Activated T-cell treated with anti-CD3 and anti-CD28 coated beads for 4 hours (primary cell): Measurements from ENCODE around the gene ABTB1.
"Not testable (repeated sequence)": the region's sequence is repeated elsewhere in the genome, so short reads cannot be mapped to it uniquely, and the experiment has no call there.

ENCODE experiments used
- DNase-seq: peaks from one replicate; pipeline ENCODE4 v3.0.0-alpha.2; 2020

The ABTB1 gene

DNA sequence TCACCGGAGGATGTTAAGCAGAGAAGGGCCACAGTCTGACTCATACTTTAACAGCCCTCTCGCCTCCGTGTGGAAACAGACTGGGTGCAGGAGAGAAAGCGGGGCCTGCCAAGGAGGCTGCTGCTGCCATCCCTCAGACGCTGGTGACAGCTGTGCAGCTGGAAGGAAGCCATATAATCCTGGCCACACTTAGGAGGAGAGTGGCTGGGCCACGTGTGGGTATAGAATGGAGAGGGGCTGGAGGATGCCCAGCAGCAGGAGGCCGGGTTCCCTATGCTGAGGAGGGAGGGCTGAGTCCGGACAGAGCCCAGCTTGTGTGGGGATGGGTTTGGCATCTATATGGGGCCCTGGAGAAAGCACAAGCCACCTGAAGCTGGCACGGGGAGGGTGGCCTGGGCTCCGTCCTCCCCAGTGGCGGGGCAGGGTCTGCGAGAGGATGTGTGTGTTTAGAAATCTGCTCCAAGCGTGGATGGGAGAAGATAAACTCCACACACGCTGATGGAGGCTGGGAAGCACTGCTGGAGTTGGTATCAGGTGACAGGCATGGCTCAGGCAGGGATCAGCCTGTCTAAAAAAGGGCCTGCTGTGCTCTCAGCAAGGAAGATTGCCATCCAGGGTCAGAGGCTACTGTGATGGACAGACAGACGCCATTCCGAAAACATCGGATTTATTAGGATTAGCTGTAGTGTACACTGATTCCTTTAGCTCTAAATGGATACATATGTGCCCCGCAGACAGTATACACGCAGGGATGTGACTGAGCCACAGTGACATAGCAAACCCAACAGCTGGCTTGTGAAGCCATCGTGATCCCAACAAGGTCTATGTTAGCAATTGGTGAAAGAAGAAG lies 15.9 kb downstream of the ABTB1 start:
- DNase-seq = no peak

GRCh38 chr3:127689266-127689860 lies 16.6 kb downstream of the ABTB1 start:
- DNase-seq = no peak

DNA sequence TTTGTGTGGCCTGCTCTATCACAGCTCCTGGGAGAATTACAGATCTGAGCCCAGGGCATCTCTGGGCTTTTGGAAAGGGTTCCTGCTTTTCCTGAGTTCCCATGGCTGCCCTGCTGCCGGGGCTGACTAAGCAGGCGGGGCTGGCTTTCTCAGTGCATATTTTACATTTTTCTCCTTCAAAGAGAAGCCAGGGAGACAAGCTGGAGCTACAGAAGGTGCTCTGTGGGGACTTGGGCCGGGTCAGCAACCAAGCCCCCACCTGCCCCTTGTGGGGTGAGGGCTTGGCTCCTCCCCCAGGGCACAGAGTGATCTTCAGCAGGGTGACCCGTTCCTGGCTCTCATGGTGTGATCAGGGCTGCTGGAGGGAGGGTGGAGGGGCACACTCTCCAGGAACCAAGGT lies 17.4 kb downstream of the ABTB1 start:
- no peak for DNase-seq

GRCh38 chr3:127690823-127691452 lies 18.2 kb downstream of the ABTB1 start:
- DNase-seq = no peak

DNA sequence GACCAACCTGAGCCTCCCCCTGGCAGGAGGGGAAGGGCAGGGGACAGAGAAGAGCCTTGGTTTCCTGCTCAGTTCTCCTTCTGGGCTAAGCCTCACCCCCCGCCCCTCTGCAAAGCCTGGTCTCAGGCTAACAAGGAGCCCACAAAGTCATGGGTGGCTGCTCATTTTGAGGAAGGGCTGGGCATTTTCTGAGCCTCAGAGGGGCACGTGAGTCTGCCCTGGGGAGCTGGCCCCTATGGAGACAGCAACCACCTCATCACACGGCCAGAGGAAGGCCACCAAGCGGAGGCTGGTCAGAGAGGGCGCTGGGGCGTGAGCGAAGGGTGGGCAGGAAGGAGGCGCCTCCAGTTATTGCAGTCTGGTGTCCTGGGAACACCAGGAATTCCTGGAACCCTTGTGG lies 18.7 kb downstream of the ABTB1 start:
- DNase-seq = no peak

DNA sequence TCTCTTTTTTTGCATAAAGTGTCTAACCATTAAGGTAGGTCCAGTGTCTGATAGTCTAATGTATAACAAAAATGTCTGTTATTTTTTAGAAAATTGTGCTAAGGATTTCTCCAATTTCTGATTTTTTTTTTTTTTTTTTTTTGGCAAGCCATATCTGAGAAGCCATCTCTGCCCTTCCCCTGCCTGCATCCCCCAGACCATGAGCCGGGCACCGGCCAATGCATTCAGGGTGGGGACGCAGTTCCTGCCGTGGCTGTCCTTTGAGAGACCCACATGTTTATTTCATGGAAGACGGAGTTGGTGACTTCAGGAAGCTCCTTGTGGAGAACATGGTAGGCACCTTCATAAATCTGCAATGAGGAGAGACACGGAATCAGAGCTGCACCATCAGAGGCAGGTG lies 19.2 kb downstream of the ABTB1 start:
- DNase-seq = no peak

GRCh38 chr3:127692501-127693335 lies 20.0 kb downstream of the ABTB1 start:
- no peak for DNase-seq

DNA sequence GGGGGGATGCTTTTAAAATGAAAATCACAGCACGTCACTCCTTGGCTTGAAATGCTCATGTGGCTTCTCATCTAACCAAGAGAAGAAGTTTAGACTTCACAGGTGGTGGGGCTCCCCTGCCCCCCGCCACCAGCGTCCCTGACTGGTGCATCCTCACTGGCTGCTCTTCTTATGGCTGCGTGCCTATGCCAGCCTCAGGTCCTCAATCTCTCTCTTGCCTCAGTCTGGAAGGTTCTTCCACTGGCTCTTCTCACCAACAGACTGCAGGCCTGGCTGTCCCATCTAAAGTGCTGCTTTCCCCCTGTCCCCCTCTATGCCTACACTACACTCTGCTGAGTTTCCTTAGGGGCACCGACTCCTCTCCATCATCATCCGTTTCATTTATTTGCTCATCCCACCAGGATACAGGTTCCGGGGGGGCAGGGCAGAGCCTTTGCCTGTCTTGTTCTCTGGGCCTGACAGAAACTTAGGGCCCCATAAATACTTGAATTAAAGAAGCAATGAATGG lies 20.6 kb downstream of the ABTB1 start:
- no peak for DNase-seq

- DNase-seq = peak; percentile 19
Measured at GRCh38 chr3:127694467-127695215, 21.9 kb downstream of the ABTB1 start.

GRCh38 chr3:127697551-127698240 lies 24.9 kb downstream of the ABTB1 start:
- DNase-seq = no peak

DNA sequence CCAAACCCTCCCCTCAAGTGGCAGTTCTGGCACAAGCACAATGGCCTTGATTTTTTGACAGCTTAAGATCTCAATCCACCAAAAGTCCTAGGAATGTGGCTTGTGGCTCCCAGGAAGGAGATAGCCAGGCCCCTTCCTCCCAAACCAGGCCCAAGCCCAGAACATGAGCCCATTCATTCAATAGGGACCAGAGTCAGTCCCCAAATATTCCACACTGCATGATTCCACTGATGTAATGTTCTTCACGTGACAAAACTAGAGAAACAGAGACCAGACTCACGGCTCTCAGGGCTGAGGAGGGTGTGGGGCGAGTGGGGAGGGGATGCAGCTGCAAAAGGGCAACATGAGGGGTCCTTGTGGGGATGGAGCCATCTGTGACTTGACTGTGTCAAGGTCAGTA lies 25.5 kb downstream of the ABTB1 start:
- no peak for DNase-seq

DNA sequence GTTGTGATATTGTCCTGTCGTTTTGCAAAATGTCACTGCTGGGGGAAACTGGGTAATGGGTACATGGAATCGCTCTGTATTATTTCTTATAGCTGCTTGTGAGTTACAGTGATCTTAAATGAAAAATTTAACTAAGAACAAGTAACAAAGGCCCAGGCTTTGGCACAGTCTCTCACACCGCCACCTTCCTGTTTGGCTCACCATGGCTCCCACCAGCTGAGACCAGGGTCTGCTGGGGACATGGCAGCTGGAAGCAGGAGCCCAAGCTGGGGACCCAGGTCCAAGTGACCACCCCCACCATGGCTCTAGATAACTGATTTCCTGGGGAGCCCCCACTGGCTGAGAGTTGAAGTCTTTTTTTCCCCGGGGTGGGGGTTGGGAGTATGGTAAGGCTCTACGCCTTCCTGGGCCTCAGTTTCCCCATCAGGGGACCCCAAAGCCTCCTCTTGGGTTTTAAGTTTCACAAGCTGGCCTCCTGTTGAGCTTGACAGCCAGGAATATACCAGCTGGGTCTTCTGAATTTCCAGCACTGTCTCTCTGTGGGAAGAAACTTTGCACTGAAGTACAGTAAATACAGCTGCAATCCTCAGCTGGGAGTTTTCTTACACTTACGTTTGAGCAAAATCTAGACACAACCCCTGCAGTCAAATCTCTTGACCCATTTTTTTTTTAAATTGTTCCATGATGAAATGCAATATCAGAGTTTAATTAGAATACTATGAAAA lies 26.1 kb downstream of the ABTB1 start:
- DNase-seq = no peak

- no peak for DNase-seq
Measured at GRCh38 chr3:127699416-127700300, 26.9 kb downstream of the ABTB1 start.

- DNase-seq = no peak
Measured at GRCh38 chr3:127700406-127700805, 27.7 kb downstream of the ABTB1 start.

DNA sequence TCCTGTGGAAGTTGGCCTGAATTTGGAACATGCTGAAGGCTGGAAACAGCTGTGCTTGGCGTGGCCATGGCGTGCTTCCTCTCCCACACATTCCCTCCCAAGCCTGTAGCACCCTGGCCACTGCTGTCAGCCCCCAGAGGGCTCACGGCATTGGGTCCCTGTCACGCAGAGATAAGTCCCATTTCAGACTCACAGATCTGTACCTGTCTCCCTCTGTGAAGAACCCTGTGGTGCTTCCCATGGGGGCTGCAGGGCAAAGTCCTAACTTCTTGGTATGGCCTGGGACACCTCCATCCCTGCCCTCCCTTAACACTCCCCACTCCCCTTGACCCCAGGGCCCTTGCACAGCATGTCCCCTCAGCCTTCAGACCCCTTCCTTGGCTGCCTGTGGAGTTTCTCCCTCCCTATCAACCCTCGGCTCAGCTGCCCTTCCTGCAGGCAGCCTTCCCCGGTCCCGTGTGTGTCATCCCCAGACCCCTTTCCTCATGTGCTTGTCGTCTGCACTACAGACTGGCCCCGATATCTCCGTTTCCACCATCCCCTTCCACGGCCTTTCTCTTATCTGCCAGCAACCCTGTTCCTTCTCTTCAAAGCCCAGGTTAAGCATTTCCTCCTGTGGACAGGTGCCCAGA lies 28.6 kb downstream of the ABTB1 start:
- no peak for DNase-seq

- DNase-seq = no peak
Measured at GRCh38 chr3:127702151-127702578, 29.4 kb downstream of the ABTB1 start.

DNA sequence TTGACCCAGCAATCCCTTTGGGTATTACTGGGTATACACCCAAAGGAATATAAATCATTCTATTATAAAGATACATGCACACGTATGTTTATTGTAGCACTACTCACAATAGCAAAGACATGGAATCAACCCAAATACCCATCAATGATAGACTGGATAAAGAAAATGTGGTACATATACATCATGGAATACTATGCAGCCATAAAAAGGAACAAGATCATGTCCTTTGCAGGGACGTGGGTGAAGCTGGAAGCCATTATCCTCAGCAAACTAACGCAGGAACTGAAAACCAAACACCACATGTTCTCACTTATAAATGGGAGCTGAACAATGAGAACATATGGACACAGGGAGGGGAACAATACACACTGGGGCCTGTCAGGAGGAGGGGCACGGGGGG lies 32.1 kb downstream of the ABTB1 start:
- not testable (repeated sequence) for DNase-seq

GRCh38 chr3:127706312-127706711 lies 33.6 kb downstream of the ABTB1 start:
- DNase-seq = no peak

DNA sequence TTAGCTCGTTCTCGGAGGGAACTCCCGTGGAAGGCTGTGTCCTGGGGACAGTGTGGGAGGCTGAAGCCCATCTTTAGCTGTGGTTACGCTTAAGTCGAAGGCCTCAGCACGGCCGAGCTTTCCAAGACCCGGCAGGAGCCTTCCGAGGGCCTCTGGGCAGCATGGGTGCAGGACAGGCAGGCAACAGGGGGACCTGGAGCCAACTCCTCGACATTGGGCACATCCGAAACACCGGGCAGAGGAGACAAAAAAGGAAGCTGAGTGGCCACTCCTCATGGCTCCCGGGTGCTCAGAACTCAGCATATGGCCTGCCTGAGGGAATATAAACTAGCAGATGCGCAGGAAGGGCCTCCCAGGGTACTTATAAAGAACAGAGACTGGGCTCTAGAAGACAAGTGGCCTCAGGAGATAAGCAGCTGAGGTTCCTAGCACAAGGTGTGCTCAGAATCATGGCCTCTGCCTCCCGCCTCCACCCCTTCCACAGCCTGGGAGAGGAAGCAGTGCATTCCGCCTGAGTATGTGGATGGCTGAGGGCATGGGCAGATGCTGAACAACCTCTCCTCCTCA lies 34.1 kb downstream of the ABTB1 start:
- no peak for DNase-seq
